ENCODE measurements around the gene APOL4. TPM values are rescaled to one million over a fixed set of nuclear protein-coding genes. Genes with fewer than 3 reads are reported as not detected.
"Not testable (repeated sequence)": the region's sequence is repeated elsewhere in the genome, so short reads cannot be mapped to it uniquely, and the experiment has no call there.

APOL4 gene
- total RNA-seq, 1 donor from 2014 or later = 15.0 TPM

GRCh38 chr22:36234213-36234612, 32.6 kb upstream of the APOL4 start:
- peaks cover 37% of the 10 kb centered on the region for H3K36me3 Mint-ChIP-seq
- H3K9me3 Mint-ChIP-seq = peaks cover 10% of the 10 kb centered on the region
- DNase-seq (ENCODE audit: low spot score in 2 of 2, unreplicated experiment in 2 of 2) = no peak
- H3K4me1 Mint-ChIP-seq = peaks cover 72% of the 10 kb centered on the region
- no peak overlapping the region for H3K4me3 Mint-ChIP-seq
- H3K27me3 Mint-ChIP-seq (ENCODE audit: low read depth) = no peaks in the 10 kb centered on the region
- TF ChIP-seq CTCF (IDR thresholded peaks at IDR 0.05; ENCODE audit: unreplicated experiment) = no peak
- peak overlapping the region; percentile 86 for H3K27ac Mint-ChIP-seq

- Mint-ChIP-seq H3K27me3 (ENCODE audit: low read depth) (no peaks in the 10 kb centered on the region), H3K4me3 (no peak overlapping the region), H3K4me1 (peaks cover 72% of the 10 kb centered on the region), H3K36me3 (peaks cover 40% of the 10 kb centered on the region), H3K27ac (peak overlapping the region; percentile 86), H3K9me3 (peaks cover 10% of the 10 kb centered on the region)
- DNase-seq (ENCODE audit: low spot score in 2 of 2, unreplicated experiment in 2 of 2) = no peak
- no peak for TF ChIP-seq CTCF (IDR thresholded peaks at IDR 0.05; ENCODE audit: unreplicated experiment)
Observed at GRCh38 chr22:36233796-36234195, 32.2 kb upstream of the APOL4 start.

GRCh38 chr22:36232715-36233401, 31.2 kb upstream of the APOL4 start:
- TF ChIP-seq CTCF (IDR thresholded peaks at IDR 0.05; ENCODE audit: unreplicated experiment) = no peak
- Mint-ChIP-seq H3K27me3 (ENCODE audit: low read depth) (no peaks in the 10 kb centered on the region), H3K36me3 (peaks cover 48% of the 10 kb centered on the region), H3K4me3 (no peak overlapping the region), H3K27ac (no peak overlapping the region), H3K4me1 (peaks cover 70% of the 10 kb centered on the region), H3K9me3 (peaks cover 10% of the 10 kb centered on the region)
- no peak for DNase-seq (ENCODE audit: low spot score in 2 of 2, unreplicated experiment in 2 of 2)

- Mint-ChIP-seq H3K4me1 (peaks cover 54% of the 10 kb centered on the region), H3K27ac (peak overlapping the region; percentile 23), H3K36me3 (peaks cover 59% of the 10 kb centered on the region)
- not testable (repeated sequence) for H3K27me3 Mint-ChIP-seq (ENCODE audit: low read depth); H3K4me3 Mint-ChIP-seq; DNase-seq (ENCODE audit: low spot score in 2 of 2, unreplicated experiment in 2 of 2); H3K9me3 Mint-ChIP-seq
Observed at GRCh38 chr22:36231051-36231450, 29.4 kb upstream of the APOL4 start.

GRCh38 chr22:36229649-36230048, 28.0 kb upstream of the APOL4 start:
- Mint-ChIP-seq H3K36me3 (peaks cover 58% of the 10 kb centered on the region), H3K4me1 (peaks cover 40% of the 10 kb centered on the region), H3K27ac (peak overlapping the region; percentile 94)
- H3K27me3 Mint-ChIP-seq (ENCODE audit: low read depth); H3K9me3 Mint-ChIP-seq; DNase-seq (ENCODE audit: low spot score in 2 of 2, unreplicated experiment in 2 of 2); H3K4me3 Mint-ChIP-seq: not testable (repeated sequence)

GRCh38 chr22:36228944-36229343, 27.3 kb upstream of the APOL4 start:
- peak in 1 of 2 experiments; percentile 59 for DNase-seq (ENCODE audit: low spot score in 2 of 2, unreplicated experiment in 2 of 2)
- H3K4me3 Mint-ChIP-seq = no peak overlapping the region
- peak overlapping the region; percentile 94 for H3K27ac Mint-ChIP-seq
- TF ChIP-seq CTCF (IDR thresholded peaks at IDR 0.05; ENCODE audit: unreplicated experiment) = no peak
- H3K9me3 Mint-ChIP-seq = no peaks in the 10 kb centered on the region
- H3K27me3 Mint-ChIP-seq (ENCODE audit: low read depth) = no peaks in the 10 kb centered on the region
- H3K4me1 Mint-ChIP-seq = peaks cover 33% of the 10 kb centered on the region
- H3K36me3 Mint-ChIP-seq = peaks cover 59% of the 10 kb centered on the region

- H3K27me3 Mint-ChIP-seq (ENCODE audit: low read depth); H3K9me3 Mint-ChIP-seq; H3K4me3 Mint-ChIP-seq; DNase-seq (ENCODE audit: low spot score in 2 of 2, unreplicated experiment in 2 of 2): not testable (repeated sequence)
- H3K27ac Mint-ChIP-seq = peak overlapping the region; percentile 94
- H3K4me1 Mint-ChIP-seq = peaks cover 30% of the 10 kb centered on the region
- peaks cover 54% of the 10 kb centered on the region for H3K36me3 Mint-ChIP-seq
Observed at GRCh38 chr22:36228369-36228768, 26.8 kb upstream of the APOL4 start.

Measured in mesothelial cell of epicardium (in vitro differentiated cells).